Brain pericyte (primary cell): ENCODE measurements around the gene SIK2.
A peak's percentile ranks its signal among the peaks of the same experiment; 100 is the strongest.

Source experiments
- DNase-seq: peaks from one replicate; pipeline ENCODE4 v3.0.0-alpha.2; 2012; ENCODE audit warnings: low read depth, low spot score

Gene SIK2

GRCh38 chr11:111581341-111581740, 20.9 kb upstream of the SIK2 start:
- DNase-seq, result no peak

- no peak for DNase-seq
Measured at GRCh38 chr11:111582163-111582562, 20.1 kb upstream of the SIK2 start.

- DNase-seq, result no peak
Measured at GRCh38 chr11:111582881-111583280, 19.4 kb upstream of the SIK2 start.

GRCh38 chr11:111585371-111585770, 16.9 kb upstream of the SIK2 start:
- DNase-seq, result no peak

- DNase-seq, result no peak
Measured at GRCh38 chr11:111586388-111586831, 15.8 kb upstream of the SIK2 start.

GRCh38 chr11:111589114-111589513, 13.1 kb upstream of the SIK2 start:
- no peak for DNase-seq

GRCh38 chr11:111589886-111590499, 12.3 kb upstream of the SIK2 start:
- no peak for DNase-seq

GRCh38 chr11:111591187-111591960, 10.9 kb upstream of the SIK2 start:
- DNase-seq, result no peak

- DNase-seq, result no peak
Measured at GRCh38 chr11:111592491-111592890, 9.8 kb upstream of the SIK2 start.

GRCh38 chr11:111596319-111596718, 5.9 kb upstream of the SIK2 start:
- no peak for DNase-seq

- DNase-seq, result no peak
Measured at GRCh38 chr11:111598148-111598547, 4.1 kb upstream of the SIK2 start.

GRCh38 chr11:111598559-111598958, 3.7 kb upstream of the SIK2 start:
- DNase-seq, result no peak

- no peak for DNase-seq
Measured at GRCh38 chr11:111601636-111601978, 642 bp upstream of the SIK2 start.

- DNase-seq, result no peak
Measured at GRCh38 chr11:111602865-111603610, 789 bp downstream of the SIK2 start.

- DNase-seq, result no peak
Measured at GRCh38 chr11:111603611-111604130, 1.4 kb downstream of the SIK2 start.

GRCh38 chr11:111604392-111605009, 2.3 kb downstream of the SIK2 start:
- DNase-seq, result peak; percentile 39

- no peak for DNase-seq
Measured at GRCh38 chr11:111605681-111606080, 3.4 kb downstream of the SIK2 start.

GRCh38 chr11:111606986-111607385, 4.7 kb downstream of the SIK2 start:
- DNase-seq, result no peak

GRCh38 chr11:111607751-111608150, 5.5 kb downstream of the SIK2 start:
- no peak for DNase-seq

- no peak for DNase-seq
Measured at GRCh38 chr11:111612224-111612623, 10.0 kb downstream of the SIK2 start.

GRCh38 chr11:111617286-111617685, 15.0 kb downstream of the SIK2 start:
- DNase-seq, result no peak

GRCh38 chr11:111620518-111620917, 18.3 kb downstream of the SIK2 start:
- no peak for DNase-seq
